Tibial nerve (tissue), 3 donors: ENCODE data around the gene HDGFL3.

Source experiments
- EP300 ChIP-seq, 2 donors: sonication (generic); formaldehyde crosslinking; IDR thresholded peaks; one replicate each; pipeline ENCODE4 v1.6.1; 2017; ENCODE audit warnings: antibody characterized with exemption in 2 of 2, mild to moderate bottlenecking in 1 of 2
- POLR2A ChIP-seq, 2 donors: fragments of 450-650 bp; IDR thresholded peaks; one replicate each; pipeline ENCODE4 v1.6.1; 2017; ENCODE audit warnings: antibody characterized with exemption in 2 of 2, mild to moderate bottlenecking in 2 of 2, moderate library complexity in 2 of 2

DNA sequence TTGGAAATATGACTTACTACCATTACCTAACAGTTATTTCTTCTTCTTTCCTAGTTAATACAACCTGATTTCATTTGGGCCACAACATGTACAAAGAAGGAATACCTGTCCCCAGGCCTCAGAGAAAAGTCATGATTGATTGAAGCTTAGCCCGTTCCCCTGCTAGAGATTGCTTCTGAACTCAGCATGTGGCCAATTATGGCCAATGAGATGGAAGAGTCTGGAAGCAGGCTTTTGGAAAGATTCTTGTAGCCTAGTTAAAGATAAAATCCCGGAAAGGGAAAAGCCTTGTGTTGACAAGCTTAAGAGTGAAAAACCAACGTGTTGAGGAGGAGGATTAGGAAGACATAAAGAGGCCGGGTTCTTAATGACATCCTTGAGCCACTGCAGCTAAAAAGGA lies 117.2 kb downstream of the HDGFL3 start:
- no peak for TF ChIP-seq EP300 (IDR thresholded peaks at IDR 0.05)
- no peak for TF ChIP-seq POLR2A (IDR thresholded peaks at IDR 0.05)
